ENCODE data around the gene SV2C. TPM values are rescaled to one million over a fixed set of nuclear protein-coding genes. Genes with fewer than 3 reads are reported as not detected.
A peak's percentile ranks its signal among the peaks of the same experiment; 100 is the strongest.

Gene SV2C
- polyA plus RNA-seq, 3 donors = 0.01 to 0.02 TPM; not detected in 1

DNA sequence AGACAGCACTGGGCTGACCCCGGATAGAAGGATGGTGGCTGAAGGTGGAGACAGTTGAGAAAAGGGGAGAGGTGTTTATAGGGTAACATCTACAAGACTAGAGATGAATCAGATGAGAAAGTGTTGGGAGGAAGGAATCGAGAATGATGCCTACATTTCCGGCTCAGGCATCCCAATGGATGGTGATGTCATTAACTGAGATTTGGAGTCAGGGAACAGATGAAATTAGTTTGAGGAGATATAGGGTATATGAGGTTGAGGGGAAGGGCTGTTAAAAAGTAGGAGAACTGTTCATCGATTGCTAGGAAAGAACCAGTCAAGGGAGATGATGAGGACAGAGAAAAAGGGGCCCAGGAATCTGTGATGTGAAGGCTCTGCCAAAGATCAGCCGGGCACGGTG, 295.2 kb downstream of the SV2C start:
- intact Hi-C loops (cut with micrococcal nuclease) = loop anchor here in 1 of 2 donors (10.0 kb wide), 1 partner anchor 74 kb away; no protein-coding TSS in a partner anchor
- H3K9ac ChIP-seq (ENCODE audit: insufficient read depth, low read length, poor library complexity, severe bottlenecking) = no peak overlapping the region
- no peak overlapping the region for H3K4me2 ChIP-seq (replicated peaks; ENCODE audit: extremely low read depth, low read length, poor library complexity, severe bottlenecking)
- H3K4me1 ChIP-seq (ENCODE audit: control insufficient read depth in 1 of 2, insufficient read depth in 2 of 2, low read length in 2 of 2) = peaks cover 9 to 10% of the 10 kb centered on the region in 2 donors
- H3K27me3 Mint-ChIP-seq (ENCODE audit: low read depth in 3 of 3) = peaks cover 0 to 6% (median 1%) of the 10 kb centered on the region in 3 donors
- no peak overlapping the region for H2AFZ ChIP-seq (ENCODE audit: insufficient read depth, low read depth, low read length, poor library complexity, severe bottlenecking)
- DNase-seq = no peak
- H4K20me1 ChIP-seq (ENCODE audit: insufficient read depth, low read length) = no peaks in the 10 kb centered on the region
- H3K27ac Mint-ChIP-seq = no peak overlapping the region
- no peaks in the 10 kb centered on the region for H3K27me3 ChIP-seq (ENCODE audit: control insufficient read depth in 2 of 2, insufficient read depth in 2 of 2, low read length in 2 of 2)
- H3K36me3 ChIP-seq (replicated peaks in 1 of 2; ENCODE audit: control insufficient read depth in 1 of 2, insufficient read depth in 2 of 2, low read length in 2 of 2) = no peaks in the 10 kb centered on the region
- H3K9me3 Mint-ChIP-seq = peaks cover 0 to 3% (median 0%) of the 10 kb centered on the region in 7 donors
- H3K4me3 Mint-ChIP-seq = no peak overlapping the region
- no peaks in the 10 kb centered on the region for H3K36me3 Mint-ChIP-seq
- H3K4me3 ChIP-seq (replicated peaks in 1 of 3; ENCODE audit: low read depth in 2 of 3, low read length in 3 of 3) = no peak overlapping the region
- H3K9me3 ChIP-seq (replicated peaks in 1 of 2; ENCODE audit: control insufficient read depth in 1 of 2, insufficient read depth in 1 of 2, low read length in 2 of 2) = no peaks in the 10 kb centered on the region
- no peaks in the 10 kb centered on the region for H3K79me2 ChIP-seq (ENCODE audit: insufficient read depth, low read length)
- peaks cover 14% of the 10 kb centered on the region for H3K4me1 Mint-ChIP-seq
- H3K27ac ChIP-seq (ENCODE audit: low read depth in 1 of 2, low read length in 2 of 2) = no peak overlapping the region
- TF ChIP-seq, protein P1, sequence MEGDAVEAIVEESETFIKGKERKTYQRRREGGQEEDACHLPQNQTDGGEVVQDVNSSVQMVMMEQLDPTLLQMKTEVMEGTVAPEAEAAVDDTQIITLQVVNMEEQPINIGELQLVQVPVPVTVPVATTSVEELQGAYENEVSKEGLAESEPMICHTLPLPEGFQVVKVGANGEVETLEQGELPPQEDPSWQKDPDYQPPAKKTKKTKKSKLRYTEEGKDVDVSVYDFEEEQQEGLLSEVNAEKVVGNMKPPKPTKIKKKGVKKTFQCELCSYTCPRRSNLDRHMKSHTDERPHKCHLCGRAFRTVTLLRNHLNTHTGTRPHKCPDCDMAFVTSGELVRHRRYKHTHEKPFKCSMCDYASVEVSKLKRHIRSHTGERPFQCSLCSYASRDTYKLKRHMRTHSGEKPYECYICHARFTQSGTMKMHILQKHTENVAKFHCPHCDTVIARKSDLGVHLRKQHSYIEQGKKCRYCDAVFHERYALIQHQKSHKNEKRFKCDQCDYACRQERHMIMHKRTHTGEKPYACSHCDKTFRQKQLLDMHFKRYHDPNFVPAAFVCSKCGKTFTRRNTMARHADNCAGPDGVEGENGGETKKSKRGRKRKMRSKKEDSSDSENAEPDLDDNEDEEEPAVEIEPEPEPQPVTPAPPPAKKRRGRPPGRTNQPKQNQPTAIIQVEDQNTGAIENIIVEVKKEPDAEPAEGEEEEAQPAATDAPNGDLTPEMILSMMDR (IDR thresholded peaks at IDR 0.05) = no peak
- 97% methylated on average over 6 of the region's 6 CpGs for WGBS (ENCODE audit: insufficient coverage)

DNA sequence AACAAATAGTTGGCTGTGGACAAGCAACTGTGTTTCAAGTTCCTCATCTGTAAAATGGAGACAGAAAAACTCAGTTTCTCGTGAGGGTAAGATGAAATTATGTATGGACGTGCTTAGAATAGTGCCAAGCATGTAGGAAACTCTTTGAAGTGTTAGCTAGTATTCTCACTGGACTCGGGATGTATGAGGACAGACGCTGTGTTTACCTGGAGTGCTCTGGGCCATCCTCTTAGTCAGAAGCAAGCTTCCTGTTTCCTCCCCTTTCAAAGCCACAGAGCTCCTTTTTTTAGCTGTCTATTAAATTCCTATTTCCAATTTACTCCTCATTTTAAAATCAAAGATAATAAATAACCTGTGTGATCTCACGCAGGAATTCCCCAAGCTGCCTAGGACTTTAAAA, 296.1 kb downstream of the SV2C start:
- H3K27me3 Mint-ChIP-seq (ENCODE audit: low read depth in 3 of 3) = peaks cover 0 to 5% (median 0%) of the 10 kb centered on the region in 3 donors
- H3K9me3 ChIP-seq (replicated peaks in 1 of 2; ENCODE audit: control insufficient read depth in 1 of 2, insufficient read depth in 1 of 2, low read length in 2 of 2) = no peaks in the 10 kb centered on the region
- no peaks in the 10 kb centered on the region for H4K20me1 ChIP-seq (ENCODE audit: insufficient read depth, low read length)
- no peak overlapping the region for H3K9ac ChIP-seq (ENCODE audit: insufficient read depth, low read length, poor library complexity, severe bottlenecking)
- peaks cover 17% of the 10 kb centered on the region for H3K4me1 Mint-ChIP-seq
- peak overlapping the region; percentile 56 for H3K4me2 ChIP-seq (replicated peaks; ENCODE audit: extremely low read depth, low read length, poor library complexity, severe bottlenecking)
- peak overlapping the region in 1 of 7 donors; percentile 72 for H3K27ac Mint-ChIP-seq
- H2AFZ ChIP-seq (ENCODE audit: insufficient read depth, low read depth, low read length, poor library complexity, severe bottlenecking) = peak overlapping the region; percentile 67
- TF ChIP-seq, protein P1 (IDR thresholded peaks at IDR 0.05) = no peak
- H3K27ac ChIP-seq (ENCODE audit: low read depth in 1 of 2, low read length in 2 of 2) = no peak overlapping the region
- no peaks in the 10 kb centered on the region for H3K36me3 ChIP-seq (replicated peaks in 1 of 2; ENCODE audit: control insufficient read depth in 1 of 2, insufficient read depth in 2 of 2, low read length in 2 of 2)
- intact Hi-C loops (cut with micrococcal nuclease) = loop anchor here in 1 of 2 donors (10.0 kb wide), 1 partner anchor 75 kb away; no protein-coding TSS in a partner anchor
- peak overlapping the region in 1 of 2 donors; percentile 61 for H3K4me3 Mint-ChIP-seq
- H3K4me1 ChIP-seq (ENCODE audit: control insufficient read depth in 1 of 2, insufficient read depth in 2 of 2, low read length in 2 of 2) = peaks cover 9 to 10% of the 10 kb centered on the region in 2 donors
- H3K4me3 ChIP-seq (replicated peaks in 1 of 3; ENCODE audit: low read depth in 2 of 3, low read length in 3 of 3) = peak overlapping the region in 1 of 3 experiments; percentile 42
- H3K27me3 ChIP-seq (ENCODE audit: control insufficient read depth in 2 of 2, insufficient read depth in 2 of 2, low read length in 2 of 2) = no peaks in the 10 kb centered on the region
- peaks cover 0 to 3% (median 0%) of the 10 kb centered on the region in 7 donors for H3K9me3 Mint-ChIP-seq
- H3K36me3 Mint-ChIP-seq = no peaks in the 10 kb centered on the region
- no peaks in the 10 kb centered on the region for H3K79me2 ChIP-seq (ENCODE audit: insufficient read depth, low read length)
- WGBS (ENCODE audit: insufficient coverage) = 10% methylated on average over 2 of the region's 5 CpGs
- peak; percentile 21 to 42 (median 39) for DNase-seq

Data from CD14-positive monocyte (primary cell).